Measurements from ENCODE around the gene TRIM47. TPM values are rescaled to one million over a fixed set of nuclear protein-coding genes. Genes with fewer than 3 reads are reported as not detected.

Gene TRIM47
- total and polyA plus RNA-seq, 4 donors, result 6.9 to 18.5 (median 13.8) TPM

DNA sequence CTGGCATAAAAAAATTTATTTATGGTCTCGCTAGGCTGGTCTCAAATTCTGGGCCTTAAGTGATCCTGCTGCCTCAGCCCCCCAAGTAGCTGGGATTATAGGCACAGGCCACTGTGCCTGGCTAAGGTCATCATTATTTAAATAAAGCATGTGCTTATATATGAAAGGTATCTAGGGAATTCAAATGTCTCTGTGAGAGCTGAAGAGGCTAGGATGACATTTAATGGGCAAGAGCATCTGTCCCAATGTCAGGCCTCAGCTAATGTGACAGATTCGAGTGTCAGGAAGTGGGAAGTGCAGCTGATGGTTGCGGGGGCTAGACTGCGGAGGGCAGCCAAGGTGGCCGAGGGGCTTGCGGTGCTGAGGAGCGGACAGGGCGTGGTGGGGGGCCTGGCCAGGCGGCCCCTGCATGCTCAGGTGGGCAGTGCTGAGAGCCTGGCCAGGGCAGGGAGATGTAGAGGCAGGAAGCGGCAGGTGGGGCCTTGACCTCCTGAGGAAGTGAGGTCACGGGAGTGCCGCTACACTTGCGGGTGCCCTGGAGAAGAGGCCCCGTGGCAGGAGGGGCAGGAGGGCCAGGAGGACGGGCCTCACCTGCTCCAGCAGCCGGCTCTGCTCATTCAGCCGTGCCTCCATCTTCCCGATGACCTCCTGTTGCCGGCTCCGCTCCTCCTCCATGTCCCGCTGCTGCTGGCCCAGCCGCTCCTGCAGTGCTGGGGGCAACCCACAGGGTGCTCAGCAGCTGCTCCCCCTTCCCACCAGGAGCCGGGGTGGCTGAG is 38.9 kb upstream of the TRIM47 start:
- WGBS, result 93% methylated on average over 22 of the region's 23 CpGs
- no peak overlapping the region for H3K27ac ChIP-seq (ENCODE audit: low read depth in 1 of 2, low read length in 2 of 2)
- H3K4me3 ChIP-seq (ENCODE audit: low read depth in 1 of 3, low read length in 3 of 3), result no peak overlapping the region
- TF ChIP-seq RAD21 (IDR thresholded peaks at IDR 0.05) (no peak), JUND (IDR thresholded peaks at IDR 0.05) (no peak), YY1 (IDR thresholded peaks at IDR 0.05) (no peak), HNF4G (IDR thresholded peaks at IDR 0.05) (no peak), RXRA (IDR thresholded peaks at IDR 0.05) (no peak), HNF4A (conservative IDR thresholded peaks at IDR 0.05) (no peak), SP1 (IDR thresholded peaks at IDR 0.05) (no peak), GABPA (IDR thresholded peaks at IDR 0.05 in 1 of 2, conservative IDR thresholded peaks at IDR 0.05 in 1 of 2) (no peak), FOXA2 (IDR thresholded peaks at IDR 0.05) (no peak), ATF3 (IDR thresholded peaks at IDR 0.05) (no peak), NR2F2 (IDR thresholded peaks at IDR 0.05) (no peak), EGR1 (IDR thresholded peaks at IDR 0.05; ENCODE audit: low read depth in 2 of 2) (no peak), TAF1 (conservative IDR thresholded peaks at IDR 0.05) (no peak), FOXA1 (IDR thresholded peaks at IDR 0.05) (no peak)
- TF ChIP-seq, protein P1, sequence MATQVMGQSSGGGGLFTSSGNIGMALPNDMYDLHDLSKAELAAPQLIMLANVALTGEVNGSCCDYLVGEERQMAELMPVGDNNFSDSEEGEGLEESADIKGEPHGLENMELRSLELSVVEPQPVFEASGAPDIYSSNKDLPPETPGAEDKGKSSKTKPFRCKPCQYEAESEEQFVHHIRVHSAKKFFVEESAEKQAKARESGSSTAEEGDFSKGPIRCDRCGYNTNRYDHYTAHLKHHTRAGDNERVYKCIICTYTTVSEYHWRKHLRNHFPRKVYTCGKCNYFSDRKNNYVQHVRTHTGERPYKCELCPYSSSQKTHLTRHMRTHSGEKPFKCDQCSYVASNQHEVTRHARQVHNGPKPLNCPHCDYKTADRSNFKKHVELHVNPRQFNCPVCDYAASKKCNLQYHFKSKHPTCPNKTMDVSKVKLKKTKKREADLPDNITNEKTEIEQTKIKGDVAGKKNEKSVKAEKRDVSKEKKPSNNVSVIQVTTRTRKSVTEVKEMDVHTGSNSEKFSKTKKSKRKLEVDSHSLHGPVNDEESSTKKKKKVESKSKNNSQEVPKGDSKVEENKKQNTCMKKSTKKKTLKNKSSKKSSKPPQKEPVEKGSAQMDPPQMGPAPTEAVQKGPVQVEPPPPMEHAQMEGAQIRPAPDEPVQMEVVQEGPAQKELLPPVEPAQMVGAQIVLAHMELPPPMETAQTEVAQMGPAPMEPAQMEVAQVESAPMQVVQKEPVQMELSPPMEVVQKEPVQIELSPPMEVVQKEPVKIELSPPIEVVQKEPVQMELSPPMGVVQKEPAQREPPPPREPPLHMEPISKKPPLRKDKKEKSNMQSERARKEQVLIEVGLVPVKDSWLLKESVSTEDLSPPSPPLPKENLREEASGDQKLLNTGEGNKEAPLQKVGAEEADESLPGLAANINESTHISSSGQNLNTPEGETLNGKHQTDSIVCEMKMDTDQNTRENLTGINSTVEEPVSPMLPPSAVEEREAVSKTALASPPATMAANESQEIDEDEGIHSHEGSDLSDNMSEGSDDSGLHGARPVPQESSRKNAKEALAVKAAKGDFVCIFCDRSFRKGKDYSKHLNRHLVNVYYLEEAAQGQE (IDR thresholded peaks at IDR 0.05), result no peak
- TF ChIP-seq, protein P2, sequence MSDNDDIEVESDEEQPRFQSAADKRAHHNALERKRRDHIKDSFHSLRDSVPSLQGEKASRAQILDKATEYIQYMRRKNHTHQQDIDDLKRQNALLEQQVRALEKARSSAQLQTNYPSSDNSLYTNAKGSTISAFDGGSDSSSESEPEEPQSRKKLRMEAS (IDR thresholded peaks at IDR 0.05), result no peak
- TF ChIP-seq, protein P3, sequence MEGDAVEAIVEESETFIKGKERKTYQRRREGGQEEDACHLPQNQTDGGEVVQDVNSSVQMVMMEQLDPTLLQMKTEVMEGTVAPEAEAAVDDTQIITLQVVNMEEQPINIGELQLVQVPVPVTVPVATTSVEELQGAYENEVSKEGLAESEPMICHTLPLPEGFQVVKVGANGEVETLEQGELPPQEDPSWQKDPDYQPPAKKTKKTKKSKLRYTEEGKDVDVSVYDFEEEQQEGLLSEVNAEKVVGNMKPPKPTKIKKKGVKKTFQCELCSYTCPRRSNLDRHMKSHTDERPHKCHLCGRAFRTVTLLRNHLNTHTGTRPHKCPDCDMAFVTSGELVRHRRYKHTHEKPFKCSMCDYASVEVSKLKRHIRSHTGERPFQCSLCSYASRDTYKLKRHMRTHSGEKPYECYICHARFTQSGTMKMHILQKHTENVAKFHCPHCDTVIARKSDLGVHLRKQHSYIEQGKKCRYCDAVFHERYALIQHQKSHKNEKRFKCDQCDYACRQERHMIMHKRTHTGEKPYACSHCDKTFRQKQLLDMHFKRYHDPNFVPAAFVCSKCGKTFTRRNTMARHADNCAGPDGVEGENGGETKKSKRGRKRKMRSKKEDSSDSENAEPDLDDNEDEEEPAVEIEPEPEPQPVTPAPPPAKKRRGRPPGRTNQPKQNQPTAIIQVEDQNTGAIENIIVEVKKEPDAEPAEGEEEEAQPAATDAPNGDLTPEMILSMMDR (IDR thresholded peaks at IDR 0.05; ENCODE audit: low read depth, low read length, missing input control), result no peak
- TF ChIP-seq, protein P4, sequence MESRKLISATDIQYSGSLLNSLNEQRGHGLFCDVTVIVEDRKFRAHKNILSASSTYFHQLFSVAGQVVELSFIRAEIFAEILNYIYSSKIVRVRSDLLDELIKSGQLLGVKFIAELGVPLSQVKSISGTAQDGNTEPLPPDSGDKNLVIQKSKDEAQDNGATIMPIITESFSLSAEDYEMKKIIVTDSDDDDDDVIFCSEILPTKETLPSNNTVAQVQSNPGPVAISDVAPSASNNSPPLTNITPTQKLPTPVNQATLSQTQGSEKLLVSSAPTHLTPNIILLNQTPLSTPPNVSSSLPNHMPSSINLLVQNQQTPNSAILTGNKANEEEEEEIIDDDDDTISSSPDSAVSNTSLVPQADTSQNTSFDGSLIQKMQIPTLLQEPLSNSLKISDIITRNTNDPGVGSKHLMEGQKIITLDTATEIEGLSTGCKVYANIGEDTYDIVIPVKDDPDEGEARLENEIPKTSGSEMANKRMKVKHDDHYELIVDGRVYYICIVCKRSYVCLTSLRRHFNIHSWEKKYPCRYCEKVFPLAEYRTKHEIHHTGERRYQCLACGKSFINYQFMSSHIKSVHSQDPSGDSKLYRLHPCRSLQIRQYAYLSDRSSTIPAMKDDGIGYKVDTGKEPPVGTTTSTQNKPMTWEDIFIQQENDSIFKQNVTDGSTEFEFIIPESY (IDR thresholded peaks at IDR 0.05), result no peak
- DNase-seq (ENCODE audit: low spot score), result no peak
- H3K9me3 ChIP-seq (ENCODE audit: control insufficient read depth in 4 of 4, low read length in 3 of 4), result no peaks in the 10 kb centered on the region
- peaks cover 0 to 6% (median 6%) of the 10 kb centered on the region in 4 donors for H3K4me1 ChIP-seq (ENCODE audit: control insufficient read depth in 4 of 4, insufficient read depth in 4 of 4, low read length in 3 of 4)
- no peaks in the 10 kb centered on the region for H3K27me3 ChIP-seq (ENCODE audit: control insufficient read depth in 4 of 4, insufficient read depth in 4 of 4, low read length in 3 of 4)
- H3K36me3 ChIP-seq (ENCODE audit: control insufficient read depth in 4 of 4, insufficient read depth in 3 of 4, low read depth in 1 of 4, low read length in 3 of 4), result no peaks in the 10 kb centered on the region
- H3K9ac ChIP-seq (ENCODE audit: low read depth in 1 of 2, low read length in 2 of 2), result no peak overlapping the region
